Measurements from ENCODE around the gene SUN5.

DNA sequence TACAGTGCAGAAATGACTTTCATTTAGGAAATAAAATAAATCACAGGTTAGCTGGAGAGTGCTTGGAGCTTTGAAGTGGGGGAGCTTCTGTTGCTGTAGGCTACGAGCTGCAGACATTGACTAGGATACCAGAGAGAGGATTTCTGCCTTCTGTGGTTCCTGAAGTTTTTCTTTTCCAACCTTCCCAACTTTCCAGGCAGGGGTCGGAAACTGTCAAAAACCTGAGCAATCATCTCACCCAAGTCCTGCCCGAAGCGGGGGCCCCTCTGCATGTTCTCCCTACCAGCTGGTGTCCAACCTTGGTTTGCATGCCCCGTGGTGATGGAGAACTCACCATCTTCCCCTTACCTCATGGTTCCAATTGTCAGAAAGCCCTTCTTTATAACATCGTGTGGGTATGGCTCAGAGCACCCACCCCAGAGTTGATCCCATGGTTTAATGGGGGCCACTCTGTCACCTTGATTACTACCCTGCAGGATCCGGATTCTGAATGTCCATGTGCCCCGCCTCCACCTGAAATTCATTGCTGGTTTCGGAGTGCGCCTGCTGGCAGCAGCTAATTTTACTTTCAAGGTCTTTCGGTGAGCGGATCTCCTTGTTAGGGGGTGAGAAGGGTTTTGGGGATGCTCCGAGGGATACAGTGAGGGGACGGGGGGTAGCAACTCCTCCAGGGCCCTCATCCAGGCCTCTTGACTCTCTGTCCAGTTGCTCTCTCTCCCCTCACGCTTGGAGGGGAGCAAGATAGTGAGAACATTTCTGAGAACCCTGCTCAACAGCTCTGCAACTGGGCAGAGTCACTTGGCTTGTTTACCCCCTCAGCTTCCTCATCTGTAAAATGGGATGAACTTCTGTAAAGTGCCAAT, 8.3 kb upstream of the SUN5 start:
- TF ChIP-seq POLR2AphosphoS5 (IDR thresholded peaks at IDR 0.05; ENCODE audit: borderline replicate concordance, low read depth, low read length) (no peak), EZH2 (IDR thresholded peaks at IDR 0.05) (no peak), FOXP2 (optimal IDR thresholded peaks at IDR 0.05; ENCODE audit: control extremely low read depth, extremely low read length, insufficient read depth) (no peak)

Data from SK-N-MC (cell line).